ENCODE data around the gene PRSS53.
"Not testable (repeated sequence)": the region's sequence is repeated elsewhere in the genome, so short reads cannot be mapped to it uniquely, and the experiment has no call there.

The PRSS53 gene

GRCh38 chr16:31088459-31089183, at the start of gene PRSS53:
Gene PRSS53 (minus strand): TSS chr16:31088943. CDS start chr16:31088809, 134 bp downstream.
- DNase-seq, result no peak

DNA sequence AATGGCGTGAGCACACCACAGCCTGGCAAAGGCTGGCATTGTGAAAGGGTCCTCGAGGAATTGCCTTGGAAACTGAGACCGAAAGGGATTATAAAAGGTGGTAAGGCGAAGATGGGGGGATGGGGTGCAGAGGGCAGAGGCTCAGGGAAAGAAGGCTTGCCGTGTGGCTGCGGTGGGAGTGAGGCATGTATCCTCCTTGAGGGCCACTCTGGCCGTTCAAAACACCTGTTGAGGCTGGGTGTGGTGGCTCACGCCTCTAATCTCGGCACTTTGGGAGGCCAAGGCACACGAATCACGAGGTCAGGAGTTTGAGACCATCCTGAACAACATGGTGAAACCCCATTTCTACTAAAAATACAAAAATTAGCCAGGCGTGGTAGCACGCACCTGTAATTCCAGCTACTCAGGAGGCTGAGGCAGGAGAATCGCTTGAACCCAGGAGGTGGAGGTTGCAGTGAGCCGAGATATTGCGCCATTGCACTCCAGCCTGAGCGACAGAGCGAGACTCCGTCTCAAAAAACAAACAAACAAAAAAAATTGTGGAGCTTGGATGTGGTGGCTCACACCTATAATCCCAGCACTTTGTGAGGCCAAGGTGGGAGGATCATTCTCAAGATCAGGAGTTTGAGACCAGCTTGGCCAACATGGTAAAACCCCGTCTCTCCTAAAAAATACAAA, 48.2 kb upstream of the PRSS53 start:
- not testable (repeated sequence) for DNase-seq

GRCh38 chr16:31136287-31136662, 47.5 kb upstream of the PRSS53 start:
- no peak for DNase-seq

- DNase-seq, result no peak
Observed at GRCh38 chr16:31135535-31136286, 47.0 kb upstream of the PRSS53 start, which contains the start of gene PRSS8. Gene PRSS8 (minus strand): TSS chr16:31135727. CDS start chr16:31135498, 229 bp downstream.

DNA sequence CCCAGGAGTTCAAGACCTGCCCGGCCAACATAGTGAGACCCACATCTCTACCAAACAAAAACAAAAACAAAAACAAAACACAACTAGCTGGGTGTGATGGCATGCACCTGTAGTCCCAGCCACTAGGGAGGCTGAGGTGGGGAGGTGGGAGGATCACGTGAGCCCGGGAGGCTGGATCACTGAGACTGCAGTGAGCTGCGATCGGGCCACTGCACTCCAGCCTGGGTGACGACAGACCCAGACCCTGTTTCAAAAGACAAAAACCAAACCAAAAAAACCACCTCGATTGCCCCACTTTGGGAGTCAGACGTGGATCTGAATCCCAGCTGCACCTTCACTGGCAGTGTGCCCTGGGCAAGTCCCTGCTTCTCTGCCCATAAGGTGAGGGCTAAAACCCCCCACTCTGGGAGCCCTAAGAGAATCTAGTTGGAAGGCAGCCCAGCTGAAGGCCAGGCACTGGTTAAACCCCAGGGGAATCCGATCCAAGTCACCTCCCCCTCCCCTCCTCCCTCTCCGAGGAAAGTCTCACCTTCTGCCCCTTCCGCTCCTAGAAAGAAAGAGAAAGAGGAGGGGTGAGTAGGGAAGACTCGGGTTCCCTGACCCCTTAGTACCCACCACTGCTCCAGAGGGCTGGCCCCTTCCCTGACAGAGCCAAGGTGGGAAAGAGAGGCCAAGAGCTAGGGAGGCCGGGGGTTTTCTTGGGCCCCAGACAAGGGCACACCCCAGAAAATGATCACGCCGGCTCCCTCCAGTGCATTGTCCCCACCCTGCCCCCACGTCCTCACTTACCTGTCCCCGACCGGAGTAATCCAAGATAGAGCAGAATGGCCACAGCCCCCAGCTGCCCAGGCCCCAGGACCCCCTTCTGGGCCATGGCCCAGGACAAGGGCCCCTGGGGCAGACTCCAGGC, 46.1 kb upstream of the PRSS53 start:
- DNase-seq, result no peak

DNA sequence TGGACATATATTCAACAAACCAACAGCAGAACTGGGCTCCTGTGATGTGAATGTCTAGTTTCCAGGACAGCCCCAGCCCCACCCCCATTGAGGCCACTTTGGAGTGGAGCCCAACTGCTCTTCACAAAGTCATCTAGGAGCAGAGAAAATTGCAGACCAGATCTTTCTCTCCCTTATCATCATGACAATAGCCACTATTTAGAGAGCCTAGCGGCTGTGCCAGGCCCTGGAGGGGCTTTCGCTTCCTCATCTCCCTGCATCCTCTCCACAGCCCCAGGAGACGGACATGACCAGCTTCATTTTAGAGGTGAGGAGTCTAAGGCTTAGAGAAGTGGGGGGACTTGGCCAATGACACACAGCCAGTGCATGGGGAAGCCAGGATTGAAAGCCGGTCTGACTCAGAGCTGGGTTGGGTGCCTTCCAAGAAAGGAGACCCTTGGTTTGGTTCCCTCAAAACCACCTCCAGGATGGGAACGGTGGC, 45.4 kb upstream of the PRSS53 start:
- DNase-seq, result no peak

GRCh38 chr16:31133046-31133501, 44.3 kb upstream of the PRSS53 start:
- DNase-seq, result no peak

DNA sequence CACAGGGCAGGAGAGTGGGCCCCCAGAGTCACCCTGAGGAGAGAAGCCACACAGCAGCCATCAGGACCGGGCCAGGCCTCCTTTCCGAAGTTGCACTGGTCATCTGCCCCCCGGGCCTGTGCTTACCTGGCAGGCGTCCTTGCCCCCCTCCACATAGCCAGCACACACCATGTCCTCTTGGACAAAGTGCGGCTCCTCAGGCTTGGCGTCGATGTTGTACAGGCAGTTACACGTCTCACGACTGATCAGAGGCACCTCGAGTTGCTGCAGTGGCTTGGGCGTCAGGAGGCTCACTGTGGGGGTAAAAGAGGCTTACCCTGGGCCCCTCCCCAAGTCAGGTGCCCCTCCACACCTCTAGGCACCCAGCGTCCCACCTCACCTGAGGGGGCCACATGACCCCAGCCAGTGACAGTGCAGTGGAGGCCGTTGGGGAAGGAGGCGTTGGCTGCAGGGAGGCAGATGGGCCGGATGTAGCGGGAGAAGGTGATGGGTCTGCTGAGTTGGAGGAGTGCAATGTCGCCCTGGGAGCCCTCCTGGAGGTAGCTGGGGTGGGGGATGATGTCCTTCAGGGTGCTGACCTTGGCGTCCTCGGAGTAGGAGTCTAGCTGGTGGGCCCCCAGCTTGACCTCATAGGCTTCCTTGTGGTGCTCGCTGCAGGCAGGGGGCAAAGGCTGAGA, 43.7 kb upstream of the PRSS53 start:
- DNase-seq, result no peak

DNA sequence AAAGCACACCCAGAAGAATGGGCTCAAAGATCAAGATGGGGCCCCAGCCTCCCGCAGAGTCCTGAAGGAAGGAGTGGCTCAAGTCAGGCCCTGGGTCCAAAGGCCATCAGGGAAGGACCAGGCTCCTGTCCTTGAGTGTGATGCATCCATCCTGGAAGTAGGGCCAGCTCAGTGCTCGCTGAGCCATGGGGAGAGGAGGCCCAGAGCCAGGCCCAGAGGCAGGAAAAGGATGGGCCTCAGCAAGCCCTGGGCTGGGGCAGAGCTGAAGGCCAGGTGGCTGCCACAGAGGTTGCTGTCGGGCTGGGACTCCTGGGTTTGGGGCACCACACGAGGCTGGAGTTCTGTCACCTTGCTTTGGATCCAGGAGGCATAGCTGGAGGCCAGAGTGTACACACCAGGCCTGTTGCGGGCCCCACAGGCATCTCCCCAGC, 43.1 kb upstream of the PRSS53 start:
- no peak for DNase-seq

DNA sequence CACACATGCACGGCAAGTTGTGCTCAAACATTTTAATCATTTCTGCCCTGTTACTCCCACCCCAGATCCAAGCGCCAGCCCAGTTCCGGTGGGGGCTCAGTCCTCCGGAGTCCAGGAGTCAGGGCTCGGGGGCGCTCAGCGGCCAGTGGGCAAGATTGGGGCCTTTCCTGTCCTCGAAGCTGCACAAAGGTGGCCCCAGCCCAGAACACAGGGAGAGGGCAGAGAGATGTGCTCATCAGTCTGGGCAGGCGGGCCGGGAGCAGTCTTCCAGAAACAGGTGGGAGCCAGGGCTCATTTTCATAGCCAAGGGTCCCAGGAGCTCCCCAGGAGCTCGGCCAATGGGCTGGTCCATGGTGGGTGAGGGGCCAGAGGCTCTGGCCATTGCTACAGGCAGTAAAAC, 42.7 kb upstream of the PRSS53 start:
- DNase-seq, result no peak

DNA sequence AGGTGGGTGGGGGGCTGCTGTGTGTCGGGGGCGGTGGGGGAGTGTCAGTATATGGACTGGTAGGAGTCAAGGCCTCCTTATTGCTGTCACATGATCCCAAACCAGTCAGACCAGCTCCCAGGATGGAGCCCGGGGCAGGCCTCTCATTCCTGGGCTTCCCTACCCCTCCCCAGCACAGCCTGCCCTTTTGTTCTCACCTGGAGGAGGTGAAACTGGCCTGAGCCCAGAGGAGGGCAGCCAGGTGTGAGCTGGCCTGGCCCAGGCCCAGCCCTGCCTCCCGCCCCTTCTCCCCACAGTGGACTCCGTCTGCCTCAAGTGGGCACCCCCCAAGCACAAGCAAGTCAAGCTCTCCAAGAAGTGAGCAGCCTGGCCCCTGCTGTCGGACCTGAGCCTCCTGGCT, 42.2 kb upstream of the PRSS53 start:
- no peak for DNase-seq

DNA sequence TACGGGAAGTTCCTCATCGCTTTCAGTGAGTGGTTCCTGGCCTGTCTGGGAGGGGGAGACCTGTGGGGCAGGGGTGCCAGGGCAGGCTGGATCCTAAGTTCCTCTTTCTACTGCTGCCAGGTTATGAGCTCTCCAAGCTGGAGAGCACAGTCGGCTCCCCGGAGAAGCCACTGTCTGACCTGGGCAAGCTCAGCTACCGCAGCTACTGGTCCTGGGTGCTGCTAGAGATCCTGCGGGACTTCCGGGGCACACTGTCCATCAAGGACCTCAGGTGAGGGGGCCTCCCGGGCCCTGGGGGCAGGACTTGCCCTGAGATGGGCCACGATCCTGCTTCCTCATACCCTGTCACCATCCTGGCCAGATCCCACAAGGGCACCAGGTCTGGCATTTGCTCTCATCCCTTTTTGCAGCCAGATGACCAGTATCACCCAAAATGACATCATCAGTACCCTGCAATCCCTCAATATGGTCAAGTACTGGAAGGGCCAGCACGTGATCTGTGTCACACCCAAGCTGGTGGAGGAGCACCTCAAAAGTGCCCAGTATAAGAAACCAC, 41.7 kb upstream of the PRSS53 start:
- DNase-seq, result no peak

- DNase-seq, result no peak
Observed at GRCh38 chr16:31129568-31130335, 41.0 kb upstream of the PRSS53 start.

DNA sequence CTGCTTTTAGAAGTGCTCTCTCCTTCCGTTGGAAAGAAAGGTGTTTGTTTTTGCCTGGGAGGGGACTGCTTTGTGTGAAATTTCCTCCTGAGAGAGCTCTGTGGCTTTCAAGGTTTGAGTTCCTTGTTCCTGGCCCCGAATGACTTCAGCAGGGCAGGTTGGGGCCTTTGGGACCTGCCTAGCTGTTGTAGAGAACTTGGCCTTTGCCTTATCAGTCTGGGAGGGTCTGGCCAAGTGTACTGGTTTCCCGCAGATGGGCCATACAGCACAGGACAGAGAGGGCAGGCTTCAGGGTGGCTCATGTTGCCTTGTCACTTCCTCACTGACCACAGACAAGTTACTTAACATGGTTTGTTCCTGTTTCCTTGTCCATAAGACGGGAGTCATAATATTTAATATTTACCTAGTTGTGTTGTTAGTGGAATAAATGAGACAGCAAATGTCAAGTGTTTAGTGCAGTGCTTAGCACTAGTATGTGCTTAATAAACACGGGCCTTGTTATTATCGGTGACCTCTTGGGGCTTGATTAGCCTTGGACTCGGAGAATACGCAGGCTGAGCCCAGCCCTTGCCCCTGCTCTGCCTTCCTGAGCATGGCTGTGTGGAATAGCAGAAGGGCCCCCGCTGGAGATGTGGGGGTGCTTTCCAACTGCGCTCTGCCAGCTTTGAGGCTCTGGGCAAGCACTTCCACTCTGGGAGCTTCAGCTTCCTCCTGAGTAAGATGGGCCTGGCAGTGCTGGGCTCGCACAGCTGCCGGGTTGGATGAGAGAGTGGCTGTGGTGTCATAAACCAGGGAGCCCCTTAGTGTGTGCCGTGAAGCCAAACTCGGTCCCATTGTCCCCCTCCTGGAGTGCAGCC, 40.2 kb upstream of the PRSS53 start:
- DNase-seq, result no peak

- no peak for DNase-seq
Observed at GRCh38 chr16:31127182-31127581, 38.4 kb upstream of the PRSS53 start.

DNA sequence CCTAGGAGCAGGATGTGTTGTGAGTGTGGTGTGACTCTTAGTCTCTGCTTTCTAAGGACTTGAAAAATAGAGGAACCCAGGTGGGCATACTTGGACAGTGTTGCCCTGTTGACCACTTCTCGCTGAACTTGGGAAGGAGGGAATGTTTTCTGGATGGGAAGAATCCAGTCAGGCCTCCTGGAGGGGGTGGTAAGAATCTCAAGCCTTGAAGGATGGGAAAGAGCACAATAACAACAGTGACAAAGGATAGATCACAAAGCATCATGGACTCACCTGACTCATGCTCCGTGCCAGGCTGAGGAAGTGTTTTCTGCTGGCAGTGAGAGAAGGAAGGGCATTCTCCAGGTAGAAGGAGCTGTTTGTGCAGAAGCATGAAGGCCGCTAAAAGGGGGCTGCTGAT, 37.1 kb upstream of the PRSS53 start:
- DNase-seq, result no peak

DNA sequence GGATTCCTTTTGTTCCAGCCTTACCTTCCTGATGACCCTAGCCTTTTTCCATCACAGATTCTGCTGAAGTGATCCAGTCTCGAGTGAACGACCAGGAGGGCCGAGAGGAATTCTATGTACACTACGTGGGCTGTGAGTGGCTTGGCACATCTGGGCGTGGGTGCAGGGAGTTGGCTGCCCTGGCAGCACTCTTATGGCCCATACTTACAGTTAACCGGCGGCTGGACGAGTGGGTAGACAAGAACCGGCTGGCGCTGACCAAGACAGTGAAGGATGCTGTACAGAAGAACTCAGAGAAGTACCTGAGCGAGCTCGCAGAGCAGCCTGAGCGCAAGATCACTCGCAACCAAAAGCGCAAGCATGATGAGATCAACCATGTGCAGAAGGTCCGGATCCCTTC, 31.4 kb upstream of the PRSS53 start:
- DNase-seq, result no peak

GRCh38 chr16:31118223-31119155, 29.7 kb upstream of the PRSS53 start:
- DNase-seq, result no peak
